HG02798 (cell line): ENCODE results near the gene IL36RN.

Experiments used
- ATAC-seq: cut with Tn5 transposase; IDR thresholded peaks from one replicate; pipeline ENCODE4 v1.9.1; 2021; ENCODE audit warnings: mild to moderate bottlenecking; ENCODE audit not compliant: unreplicated experiment, poor library complexity

Gene IL36RN

GRCh38 chr2:113070606-113070975, 11.6 kb downstream of the IL36RN start:
- ATAC-seq = no peak

- no peak for ATAC-seq
Observed at GRCh38 chr2:113072584-113072983, 13.6 kb downstream of the IL36RN start.

- no peak for ATAC-seq
Observed at GRCh38 chr2:113073325-113073834, 14.4 kb downstream of the IL36RN start.

- no peak for ATAC-seq
Observed at GRCh38 chr2:113075030-113075429, 16.0 kb downstream of the IL36RN start.

- ATAC-seq = no peak
Observed at GRCh38 chr2:113075600-113075999, 16.6 kb downstream of the IL36RN start.

GRCh38 chr2:113076954-113077669, 18.1 kb downstream of the IL36RN start:
- no peak for ATAC-seq

- no peak for ATAC-seq
Observed at GRCh38 chr2:113077921-113078320, 18.9 kb downstream of the IL36RN start.

GRCh38 chr2:113078350-113078839, 19.4 kb downstream of the IL36RN start:
- no peak for ATAC-seq

GRCh38 chr2:113079131-113079530, 20.1 kb downstream of the IL36RN start:
- no peak for ATAC-seq

- ATAC-seq = peak; percentile 34
Observed at GRCh38 chr2:113080134-113080533, 21.1 kb downstream of the IL36RN start.

- no peak for ATAC-seq
Observed at GRCh38 chr2:113081488-113082210, 22.7 kb downstream of the IL36RN start.

- no peak for ATAC-seq
Observed at GRCh38 chr2:113083296-113083695, 24.3 kb downstream of the IL36RN start.

GRCh38 chr2:113084249-113085000, 25.4 kb downstream of the IL36RN start:
- ATAC-seq = no peak

- no peak for ATAC-seq
Observed at GRCh38 chr2:113085542-113085941, 26.5 kb downstream of the IL36RN start.

GRCh38 chr2:113088213-113088992, 29.4 kb downstream of the IL36RN start:
- no peak for ATAC-seq

GRCh38 chr2:113089916-113090315, 30.9 kb downstream of the IL36RN start:
- no peak for ATAC-seq

GRCh38 chr2:113091231-113091896, 32.4 kb downstream of the IL36RN start:
- no peak for ATAC-seq

- no peak for ATAC-seq
Observed at GRCh38 chr2:113092864-113093612, 34.0 kb downstream of the IL36RN start.

GRCh38 chr2:113093613-113093977, 34.6 kb downstream of the IL36RN start:
- ATAC-seq = no peak
